ENCODE results near the gene ZNF606.

ZNF606 gene

DNA sequence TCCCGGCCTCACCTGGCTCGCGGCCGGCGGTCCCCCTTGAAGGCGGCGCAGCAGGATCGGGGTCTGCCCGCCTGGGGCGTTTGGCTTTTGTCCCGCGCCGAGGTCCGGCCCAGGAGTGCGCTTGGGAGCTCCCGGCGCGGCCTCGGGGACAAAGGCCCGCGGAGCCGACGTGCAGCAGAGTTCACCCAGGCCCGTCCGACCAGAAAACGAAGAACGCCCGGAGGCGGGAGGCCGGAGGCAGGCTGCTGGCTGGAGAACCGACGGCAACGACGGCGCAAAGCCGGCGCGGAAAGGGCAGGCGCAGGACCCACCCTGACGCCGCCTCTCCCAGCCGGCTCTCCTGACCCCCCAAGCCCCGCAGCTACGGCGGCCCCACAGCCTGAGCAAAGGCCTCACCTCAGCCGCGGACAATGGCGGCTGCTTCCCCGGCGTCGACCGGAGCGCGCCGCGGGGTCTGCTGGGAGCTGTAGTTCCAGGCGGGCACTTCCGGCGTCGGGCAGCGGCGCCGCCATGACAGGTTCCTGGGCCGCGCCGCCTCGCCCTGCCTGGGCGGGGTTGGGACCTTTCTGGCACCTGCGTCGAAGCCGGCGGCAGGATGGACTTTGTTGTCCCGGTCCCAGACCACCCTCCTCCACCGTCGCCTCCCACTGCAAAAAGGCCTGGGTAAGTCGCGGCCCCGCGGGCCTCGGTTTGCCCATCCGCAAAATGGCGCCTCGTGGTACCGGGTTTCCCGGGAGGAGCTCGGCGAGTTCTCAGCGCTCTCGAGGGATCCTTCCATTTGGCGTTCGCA, at the start of gene ZNF606:
Gene ZNF606, minus strand, starts transcription at position 437 of the 790 bp plus-strand sequence. CDS start 1,501 bp downstream, outside the sequence.
- TF ChIP-seq CTCF (IDR thresholded peaks at IDR 0.05), result no peak

DNA sequence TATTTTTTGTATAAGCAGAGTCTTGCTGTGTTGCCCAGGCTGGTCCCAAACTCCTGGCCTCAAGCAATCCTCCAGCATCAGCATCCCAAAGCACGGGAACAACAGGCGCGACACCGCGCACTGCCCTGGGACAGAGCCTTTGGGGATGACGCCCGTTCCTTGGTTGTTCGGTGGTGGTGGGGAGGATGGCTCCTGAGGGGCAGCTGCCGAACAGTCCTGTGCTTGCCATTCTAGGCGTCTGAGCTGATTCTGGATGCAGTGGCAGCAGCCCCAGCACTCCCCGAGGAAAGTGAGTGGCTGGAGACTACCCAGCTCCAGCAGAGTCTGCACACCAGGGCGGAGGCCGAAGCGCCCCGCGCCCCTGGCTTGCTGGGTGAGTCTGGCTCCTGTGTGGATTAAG, 49.6 kb upstream of the ZNF606 start:
- no peak for TF ChIP-seq CTCF (IDR thresholded peaks at IDR 0.05)

DNA sequence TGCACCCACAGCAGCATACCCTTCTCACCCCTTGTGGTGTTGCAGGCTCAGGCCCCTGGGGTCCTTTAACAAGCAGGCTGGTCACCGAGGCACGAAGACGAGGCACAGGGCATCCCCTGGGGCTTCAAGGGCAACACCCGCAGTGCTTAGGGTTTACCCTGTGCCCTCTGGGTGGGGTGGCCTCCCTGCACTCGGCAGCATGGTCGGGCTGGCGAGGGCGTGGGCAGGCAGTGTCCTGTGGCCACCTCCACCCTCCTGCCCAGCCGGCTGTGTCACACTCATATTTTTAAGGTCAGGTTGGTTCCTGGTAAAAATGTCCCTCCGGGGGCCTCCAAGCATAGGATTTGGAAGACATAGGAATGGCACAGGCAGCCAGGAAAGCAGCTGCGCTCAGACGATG, 45.1 kb upstream of the ZNF606 start:
- TF ChIP-seq CTCF (IDR thresholded peaks at IDR 0.05), result no peak

DNA sequence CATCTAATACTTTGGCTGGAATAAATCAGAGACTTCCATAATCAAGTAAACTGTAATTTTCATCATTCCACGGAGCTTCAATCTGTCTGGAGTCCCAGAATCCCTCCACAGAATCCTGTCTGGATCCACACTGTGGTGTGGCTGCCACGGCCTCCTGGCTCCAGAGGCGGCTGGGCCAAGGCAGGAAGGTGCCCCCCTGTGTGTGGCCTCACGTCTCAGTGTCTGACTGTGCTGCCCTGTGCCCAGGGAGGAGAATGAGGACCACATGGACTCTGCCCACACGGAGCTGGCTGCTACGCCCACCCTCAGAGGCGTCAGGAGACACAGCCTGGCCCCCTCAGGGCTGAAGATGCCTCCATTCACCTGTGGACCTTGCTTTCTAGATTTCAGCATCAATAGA, 44.2 kb upstream of the ZNF606 start:
- TF ChIP-seq CTCF (IDR thresholded peaks at IDR 0.05), result no peak

DNA sequence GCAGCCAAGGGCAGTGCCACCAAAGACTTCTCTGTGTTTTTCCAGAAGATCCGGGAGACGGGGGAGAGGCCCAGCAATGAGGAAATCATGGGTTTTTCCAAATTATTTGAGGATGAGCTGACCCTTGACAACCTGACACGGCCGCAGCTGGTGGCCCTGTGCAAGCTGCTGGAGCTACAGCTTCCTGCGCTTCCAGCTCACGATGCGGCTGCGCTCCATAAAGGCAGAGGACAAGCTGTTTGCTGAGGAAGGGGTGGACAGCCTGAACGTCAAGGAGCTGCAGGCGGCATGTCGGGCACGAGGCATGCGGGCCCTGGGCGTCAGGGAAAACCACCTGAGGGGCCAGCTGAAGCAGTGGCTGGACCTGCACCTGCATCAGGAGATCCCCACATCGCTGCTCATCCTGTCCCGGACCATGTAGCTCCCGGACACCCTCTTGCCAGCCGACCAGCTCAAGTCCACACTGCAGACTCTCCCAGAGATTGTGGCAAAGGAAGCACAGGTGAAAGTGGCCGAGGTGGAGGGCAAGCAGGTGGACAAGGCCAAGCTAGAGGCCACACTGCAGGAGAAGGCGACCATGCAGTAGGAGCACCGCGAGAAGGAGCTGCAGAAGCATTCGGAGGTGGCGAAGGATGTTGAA, 42.9 kb upstream of the ZNF606 start:
- no peak for TF ChIP-seq CTCF (IDR thresholded peaks at IDR 0.05)

DNA sequence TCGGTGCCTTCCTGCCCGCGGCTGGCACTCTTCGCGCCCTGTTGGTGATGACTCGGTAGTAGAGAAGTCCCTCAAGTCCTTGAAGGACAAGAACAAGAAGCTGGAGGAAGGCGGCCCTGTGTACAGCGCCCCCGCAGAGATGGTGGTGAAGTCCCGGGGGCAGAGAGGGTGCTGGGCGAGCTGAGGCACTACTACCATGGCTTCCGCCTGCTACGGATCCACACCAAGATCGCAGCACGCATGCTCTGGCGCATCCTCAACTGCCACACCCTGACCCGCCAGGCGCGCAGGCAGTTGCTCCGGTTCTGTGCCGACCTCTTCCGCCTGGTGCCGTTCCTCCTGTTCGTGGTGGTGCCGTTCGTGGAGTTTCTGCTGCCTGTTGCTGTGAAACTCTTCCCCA, 42.3 kb upstream of the ZNF606 start:
- no peak for TF ChIP-seq CTCF (IDR thresholded peaks at IDR 0.05)

DNA sequence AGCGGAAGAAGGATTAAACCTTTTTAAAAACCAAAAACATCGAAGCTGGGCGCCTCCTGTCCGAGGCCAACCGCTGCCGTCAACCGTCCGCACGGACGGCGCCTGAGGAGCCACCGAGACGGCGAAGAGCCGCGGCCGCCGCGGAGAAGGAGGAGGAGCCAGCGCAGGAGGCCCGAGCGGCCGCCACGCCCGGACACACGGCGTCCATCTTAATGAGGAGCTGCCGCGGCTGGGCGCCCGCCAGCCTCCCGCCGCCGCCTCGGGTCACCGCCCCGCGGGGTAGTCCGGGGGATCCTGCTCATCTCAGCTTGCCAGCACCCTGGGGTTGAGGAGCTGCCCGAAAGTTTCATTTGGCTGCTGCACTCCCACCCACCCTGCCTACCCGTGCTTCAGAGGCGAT, 41.8 kb upstream of the ZNF606 start:
- TF ChIP-seq CTCF (IDR thresholded peaks at IDR 0.05), result no peak
